HepG2 (cell line): ENCODE measurements around the gene ZSCAN31. TPM values are rescaled to one million over a fixed set of nuclear protein-coding genes. Genes with fewer than 3 reads are reported as not detected.

Experiments used
- ATF7-NPFF ChIP-seq: sonication (generic); formaldehyde crosslinking; IDR thresholded peaks from 2 replicates; pipeline ENCODE4 v1.8.1; 2023; ENCODE audit warnings: mild to moderate bottlenecking, low read depth, missing genetic modification reagents, moderate library complexity
- E2F1 ChIP-seq: sonication (generic); formaldehyde crosslinking; IDR thresholded peaks from 2 replicates; pipeline ENCODE4 v1.5.0; 2020; ENCODE audit warnings: missing genetic modification reagents
- HCFC1 ChIP-seq: fragments of 150-350 bp; IDR thresholded peaks from 2 replicates; pipeline ENCODE4 v1.6.1; 2014; ENCODE audit warnings: low read depth, low read length
- HMG20A ChIP-seq: IDR thresholded peaks from 2 replicates; pipeline ENCODE4 v1.6.1; 2016; ENCODE audit warnings: borderline replicate concordance
- HMGA1 ChIP-seq: sonication (generic); formaldehyde crosslinking; conservative IDR thresholded peaks from 2 replicates; pipeline ENCODE4 v1.4.0; 2020; ENCODE audit warnings: missing genetic modification reagents
- KAT7 ChIP-seq: IDR thresholded peaks from 2 replicates; pipeline ENCODE4 v1.6.1; 2018; ENCODE audit warnings: borderline replicate concordance, missing compliant biosample characterization
- MAF1 ChIP-seq: sonication (generic); formaldehyde crosslinking; IDR thresholded peaks from 2 replicates; pipeline ENCODE4 v1.5.0; 2020; ENCODE audit warnings: missing genetic modification reagents, borderline replicate concordance
- MEF2D ChIP-seq: sonication (generic); formaldehyde crosslinking; IDR thresholded peaks from 2 replicates; pipeline ENCODE4 v1.5.1; 2020; ENCODE audit warnings: mild to moderate bottlenecking, missing genetic modification reagents
- NRL ChIP-seq: sonication (generic); formaldehyde crosslinking; IDR thresholded peaks from 2 replicates; pipeline ENCODE4 v1.5.0; 2020; ENCODE audit warnings: missing genetic modification reagents, mild to moderate bottlenecking, moderate library complexity, borderline replicate concordance
- PTBP1 ChIP-seq: fragments of 200-400 bp; formaldehyde crosslinking; IDR thresholded peaks from 2 replicates; pipeline ENCODE4 v1.6.1; 2018; ENCODE audit warnings: low read length, low read depth; ENCODE audit not compliant: poor library complexity, severe bottlenecking
- RERE ChIP-seq: IDR thresholded peaks from 2 replicates; pipeline ENCODE4 v1.6.1; 2016; ENCODE audit warnings: low read depth, missing genetic modification reagents, missing compliant biosample characterization
- SKI ChIP-seq: fragments of 450-650 bp; IDR thresholded peaks from one replicate; pipeline ENCODE4 v1.6.1; 2018; ENCODE audit warnings: mild to moderate bottlenecking; ENCODE audit not compliant: partially characterized antibody
- TEAD3 ChIP-seq: optimal IDR thresholded peaks from 2 replicates; pipeline ENCODE3; 2016; ENCODE audit warnings: borderline replicate concordance
- TEF ChIP-seq: sonication (generic); formaldehyde crosslinking; IDR thresholded peaks from 2 replicates; pipeline ENCODE4 v1.5.0; 2020; ENCODE audit warnings: missing genetic modification reagents
- TP53 ChIP-seq: sonication (generic); formaldehyde crosslinking; conservative IDR thresholded peaks from 2 replicates; pipeline ENCODE4 v1.4.0; 2020; ENCODE audit warnings: missing genetic modification reagents
- ZBTB3 ChIP-seq: sonication (generic); formaldehyde crosslinking; IDR thresholded peaks from 2 replicates; pipeline ENCODE4 v1.4.0; 2020; ENCODE audit warnings: low read depth, mild to moderate bottlenecking, moderate library complexity, missing genetic modification reagents, borderline replicate concordance
- ZFP36 ChIP-seq: fragments of 150-350 bp; IDR thresholded peaks from 2 replicates; pipeline ENCODE4 v1.6.1; 2018; ENCODE audit warnings: borderline replicate concordance, low read length, low read depth; ENCODE audit not compliant: partially characterized antibody
- ZFYVE20 ChIP-seq: sonication (generic); formaldehyde crosslinking; IDR thresholded peaks from 2 replicates; pipeline ENCODE4 v1.8.0; 2023; ENCODE audit warnings: low read depth, mild to moderate bottlenecking, moderate library complexity, missing genetic modification reagents, borderline replicate concordance
- ZNF24 ChIP-seq: fragments of 450-650 bp; IDR thresholded peaks from 2 replicates; pipeline ENCODE4 v1.6.1; 2017; ENCODE audit warnings: antibody characterized with exemption, mild to moderate bottlenecking
- ZNF589 ChIP-seq: sonication (generic); formaldehyde crosslinking; conservative IDR thresholded peaks from 2 replicates; pipeline ENCODE4 v1.8.0; 2022; ENCODE audit warnings: mild to moderate bottlenecking, moderate library complexity, missing genetic modification reagents
- ZNF780A ChIP-seq: sonication (generic); formaldehyde crosslinking; IDR thresholded peaks from 2 replicates; pipeline ENCODE4 v1.8.0; 2022; ENCODE audit warnings: mild to moderate bottlenecking, missing genetic modification reagents, moderate library complexity
- ZSCAN25 ChIP-seq: sonication (generic); formaldehyde crosslinking; IDR thresholded peaks from 2 replicates; pipeline ENCODE4 v1.8.0; 2022; ENCODE audit warnings: mild to moderate bottlenecking, missing genetic modification reagents
- polyA plus RNA-seq, 8 experiments: library from polyadenylated mRNA; depleted of rRNA in 3 of 8; stranded (reverse) in 7 of 8; unstranded in 1 of 8; fragments of >200 nt; fragmentation: Illumina TruSeq in 4 of 8; extraction: Trizol in 4 of 8; gene quantifications; 2 replicates each; pipeline versions ENCODE4 v1.2.1 to v1.2.3, GENCODE V29; 2011 to 2016; ENCODE audit warnings: low read depth in 4 of 8, missing spikeins in 1 of 8, mixed read lengths in 1 of 8; ENCODE audit not compliant: insufficient read depth in 1 of 8
- total RNA-seq, 5 experiments: library from RNA; depleted of rRNA; stranded (reverse); fragments of >200 nt; fragmentation: Illumina TruSeq; extraction: Trizol; gene quantifications; 2 replicates each; pipeline ENCODE4 v1.2.3, GENCODE V29; 2016; ENCODE audit warnings: low read depth in 1 of 5

The ZSCAN31 gene
- total and polyA plus RNA-seq, 2 of the 13 experiments (the other 11 are each of a cell fraction or from before 2014, with no cell fraction given), result 5.3 to 6.2 TPM

GRCh38 chr6:28281288-28282064 is 54.5 kb downstream of the ZSCAN31 start, which contains the start of gene PGBD1 (continued):
- TF ChIP-seq MAF1 (0 out of 2 replicates have a peak, but pooled peaks have one; percentile 85), KAT7 (CRISPR knock-in tag) (peak; percentile 97), E2F1 (peak; percentile 83), HMGA1 (no peak), ZNF780A (CRISPR knock-in tag) (no peak; the same call in 1 of the 2 replicates), RERE (CRISPR knock-in tag) (no peak), ZNF24 (peak; percentile 60; the same call in 1 of the 2 replicates), NRL (CRISPR knock-in tag) (peak; percentile 79; the same call in 1 of the 2 replicates), ZSCAN25 (CRISPR knock-in tag) (no peak), MEF2D (CRISPR knock-in tag) (peak; percentile 67; the same call in 1 of the 2 replicates), PTBP1 (no peak), HCFC1 (peak; percentile 34; the same call in 1 of the 2 replicates), ZFP36 (no peak), TEF (CRISPR knock-in tag) (no peak; the same call in 1 of the 2 replicates), ATF7-NPFF (CRISPR knock-in tag) (no peak; the same call in 1 of the 2 replicates), ZNF589 (CRISPR knock-in tag) (no peak), SKI (peak; percentile 64), HMG20A (CRISPR knock-in tag) (peak; percentile 17; the same call in 1 of the 2 replicates), ZBTB3 (no peak), TP53 (no peak), TEAD3 (no peak), ZFYVE20 (CRISPR knock-in tag) (no peak)
